Pancreas (tissue), 10 donors: ENCODE results near the gene PLD1. TPM values are rescaled to one million over a fixed set of nuclear protein-coding genes. Genes with fewer than 3 reads are reported as not detected.

ENCODE experiments used
- ATAC-seq, 4 donors: fragments of 200-7000 bp; cut with Tn5 transposase; one replicate each; pipeline versions ENCODE4 v1.8.0 to v1.9.1; 2020; ENCODE audit warnings: mild to moderate bottlenecking in 4 of 4, moderate library complexity in 4 of 4
- DNase-seq, 6 donors: peaks; one replicate each; pipeline ENCODE4 v3.0.0-alpha.2; 2020
- FAIRE-seq: peaks from 2 replicates; lab custom pipeline; 2012; peaks lifted over from hg19 to GRCh38; lab: Jason Lieb, UNC
- H3K27ac ChIP-seq, 4 donors: fragments of 200-600 bp; sonication (generic); 1 replicate in 3 of 4; 2 replicates in 1 of 4; pipeline versions ENCODE4 v1.5.0 to v1.8.0; 2020
- H3K27me3 ChIP-seq, 4 donors: fragments of 200-600 bp; one replicate each; pipeline ENCODE4 v1.8.0; 2021
- H3K36me3 ChIP-seq, 3 donors: fragments of 200-600 bp; sonication (generic) in 1 of 3; one replicate each; pipeline versions ENCODE4 v1.5.0 to v1.8.0; 2020 to 2021
- H3K4me1 ChIP-seq, 3 donors: fragments of 200-600 bp; one replicate each; pipeline ENCODE4 v1.8.0; 2021
- H3K4me3 ChIP-seq, 4 donors: fragments of 200-600 bp; sonication (generic) in 2 of 4; one replicate each; pipeline versions ENCODE4 v1.5.0 to v1.8.0; 2020 to 2021
- H3K9me3 ChIP-seq, 4 donors: fragments of 200-600 bp; one replicate each; pipeline ENCODE4 v1.8.0; 2021
- WGBS, 2 donors: extraction: QIAGEN DNeasy Blood & Tissue Kit; methylation state at CpG; one replicate each; pipeline ENCODE4 v1.1.7; 2013; 5-methylcytosine and 5-hydroxymethylcytosine counted together
- intact Hi-C, 3 donors: fragments of 100-400 bp; cut with DNase I; formaldehyde crosslinking; loops; one replicate each; pipeline versions ENCODE4 v1.11.1 to v1.14.2; 2022
- polyA plus RNA-seq, 2 donors: library from polyadenylated mRNA; stranded (reverse); fragments of 200-250 nt; gene quantifications; one replicate each; pipeline ENCODE4 v1.2.3, GENCODE V29; 2013
- total RNA-seq, 6 donors: library from RNA; stranded (reverse); fragmentation: NEBNext Ultra II Directional in 4 of 6; extraction: Animal tissue kit (Norgen Biotek cat#: 25700) in 4 of 6; gene quantifications; one replicate each; pipeline versions ENCODE4 v1.2.1 to v1.2.4, GENCODE V29; 2021 to 2023
- TF ChIP-seq, protein P1 (sequence below), 4 donors: fragments of 200-600 bp; sonication (generic) in 3 of 4; IDR thresholded peaks; one replicate each; pipeline versions ENCODE4 v1.5.0 to v1.8.0; 2021; ENCODE audit warnings: antibody characterized with exemption in 4 of 4
- donor health status: healthy with polysubstance abuse.
- donor health status: DM: no; HTN: no; CAD: no; lungs with moderate emphysema.
- donor health status: DM: no; HTN: no; CAD: no.
- donor health status: control.
- donor health status: control.
- donor health status: Bipolar disorder and iron deficiency.
- donor health status: DM: yes; HTN: yes; CAD: no.
- donor health status: DM: no; HTN: no; CAD: no.
- donor health status: DM: no; HTN: no; CAD: no.
- donor health status: DM: yes; HTN: yes; CAD: no.

The PLD1 gene
- total and polyA plus RNA-seq, 8 donors = 14.7 to 62.1 (median 33.7) TPM

DNA sequence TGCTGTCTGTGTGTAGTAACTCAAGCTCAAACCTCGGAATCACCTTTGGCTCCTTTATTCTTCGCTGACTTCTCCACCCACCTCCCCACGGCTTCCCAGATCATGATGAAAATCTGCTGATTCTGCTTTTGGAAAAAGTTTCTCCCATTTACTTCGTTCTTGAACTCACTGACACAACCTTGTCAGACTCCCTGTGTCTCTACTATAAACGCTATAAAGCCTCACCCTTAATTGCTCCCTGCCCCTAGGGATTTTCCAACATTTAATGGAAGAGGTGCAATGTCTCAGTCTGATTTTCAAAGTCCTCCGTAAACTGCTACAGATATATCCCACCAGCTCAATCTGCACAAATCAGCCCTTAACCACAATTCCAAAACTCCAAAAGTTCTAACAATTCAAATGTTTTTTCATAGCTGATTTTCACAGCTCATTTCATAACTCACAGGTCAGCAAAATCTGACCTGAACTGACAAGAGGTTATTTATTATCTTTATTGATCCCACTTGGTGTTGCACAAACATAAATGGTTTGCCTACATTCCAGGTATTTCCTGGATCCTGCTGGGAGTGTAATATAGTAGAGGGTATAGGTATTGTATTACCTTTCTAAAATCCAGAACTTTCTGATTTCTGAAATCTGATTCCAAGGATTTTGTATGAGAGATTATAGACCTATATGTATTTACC lies 129.4 kb downstream of the PLD1 start:
- peaks cover 0 to under 1% (median 0%) of the 10 kb centered on the region in 3 donors for H3K36me3 ChIP-seq
- WGBS, 2 donors = 68 to 75% methylated on average over 6 of the region's 6 CpGs
- intact Hi-C loops = no loop called here
- H3K27me3 ChIP-seq = no peaks in the 10 kb centered on the region
- TF ChIP-seq, protein P1, sequence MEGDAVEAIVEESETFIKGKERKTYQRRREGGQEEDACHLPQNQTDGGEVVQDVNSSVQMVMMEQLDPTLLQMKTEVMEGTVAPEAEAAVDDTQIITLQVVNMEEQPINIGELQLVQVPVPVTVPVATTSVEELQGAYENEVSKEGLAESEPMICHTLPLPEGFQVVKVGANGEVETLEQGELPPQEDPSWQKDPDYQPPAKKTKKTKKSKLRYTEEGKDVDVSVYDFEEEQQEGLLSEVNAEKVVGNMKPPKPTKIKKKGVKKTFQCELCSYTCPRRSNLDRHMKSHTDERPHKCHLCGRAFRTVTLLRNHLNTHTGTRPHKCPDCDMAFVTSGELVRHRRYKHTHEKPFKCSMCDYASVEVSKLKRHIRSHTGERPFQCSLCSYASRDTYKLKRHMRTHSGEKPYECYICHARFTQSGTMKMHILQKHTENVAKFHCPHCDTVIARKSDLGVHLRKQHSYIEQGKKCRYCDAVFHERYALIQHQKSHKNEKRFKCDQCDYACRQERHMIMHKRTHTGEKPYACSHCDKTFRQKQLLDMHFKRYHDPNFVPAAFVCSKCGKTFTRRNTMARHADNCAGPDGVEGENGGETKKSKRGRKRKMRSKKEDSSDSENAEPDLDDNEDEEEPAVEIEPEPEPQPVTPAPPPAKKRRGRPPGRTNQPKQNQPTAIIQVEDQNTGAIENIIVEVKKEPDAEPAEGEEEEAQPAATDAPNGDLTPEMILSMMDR (IDR thresholded peaks at IDR 0.05) = no peak
- FAIRE-seq = no peak
- peaks cover 0 to 13% (median 8%) of the 10 kb centered on the region in 3 donors for H3K4me1 ChIP-seq
- peak overlapping the region in 2 of 4 donors; percentile 37 to 44 for H3K27ac ChIP-seq
- ATAC-seq = peak in 3 of 4 donors; percentile 37 to 45 (median 44)
- DNase-seq = no peak
- H3K4me3 ChIP-seq = no peak overlapping the region
- no peaks in the 10 kb centered on the region for H3K9me3 ChIP-seq

DNA sequence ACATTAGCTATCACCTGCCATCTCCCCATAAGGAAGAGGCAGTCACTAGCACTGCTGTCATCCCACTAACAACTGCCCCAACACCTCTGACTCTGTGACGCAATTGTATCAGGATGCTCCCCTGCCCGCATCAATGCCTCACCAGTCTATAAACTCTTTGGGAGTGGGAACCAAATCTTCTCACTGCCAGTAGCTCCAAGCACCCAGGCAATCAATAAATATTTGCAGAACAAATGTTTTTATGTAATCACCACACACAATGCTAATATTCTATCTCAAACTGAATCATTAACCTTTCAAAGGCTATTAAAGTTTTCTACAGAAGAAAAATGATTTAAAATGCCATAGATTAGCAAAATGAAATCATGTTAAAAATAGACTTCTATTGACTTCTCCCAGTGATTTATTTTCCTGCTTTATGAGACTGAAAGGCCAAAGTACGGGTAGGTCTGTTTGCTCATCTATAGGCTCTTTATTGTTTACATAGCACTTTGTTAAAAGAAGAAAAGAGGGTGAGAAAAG lies 131.3 kb downstream of the PLD1 start:
- Histone ChIP-seq H3K27me3 (no peaks in the 10 kb centered on the region), H3K9me3 (no peaks in the 10 kb centered on the region), H3K27ac (peak overlapping the region in 3 of 4 donors; percentile 44 to 60 (median 44)), H3K4me3 (no peak overlapping the region), H3K36me3 (peaks cover 0 to 5% (median 0%) of the 10 kb centered on the region in 3 donors), H3K4me1 (peaks cover 0 to 13% (median 8%) of the 10 kb centered on the region in 3 donors)
- ATAC-seq (peak; percentile 60 to 81 (median 64)), DNase-seq (peak in 2 of 6 donors; percentile 22 to 27), FAIRE-seq (peak; percentile 75)
- 28 to 55% methylated on average over 3 of the region's 3 CpGs for WGBS, 2 donors
- TF ChIP-seq, protein P1 (IDR thresholded peaks at IDR 0.05) = no peak
- intact Hi-C loops = no loop called here

DNA sequence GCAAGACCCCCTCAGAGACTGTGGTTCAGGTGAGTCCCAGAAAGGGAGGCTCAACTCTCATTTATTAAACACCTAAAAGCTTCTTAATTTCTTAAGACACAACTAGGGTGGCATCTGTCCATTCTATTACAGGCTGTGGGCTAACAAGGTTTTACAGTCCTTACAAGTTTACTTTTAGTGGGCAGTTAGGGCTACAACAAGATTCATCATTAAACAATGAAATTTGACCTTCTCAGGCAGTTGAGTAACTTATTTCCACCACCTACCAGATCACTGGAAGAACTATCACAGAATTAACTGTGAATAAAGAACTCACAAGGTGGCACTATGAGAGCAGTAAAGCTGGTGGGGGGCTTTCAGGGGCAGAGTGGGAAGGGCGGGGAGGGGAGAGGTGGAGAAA lies 132.6 kb downstream of the PLD1 start:
- 87 to 100% methylated on average over 1 of the region's 1 CpG for WGBS, 2 donors
- FAIRE-seq (no peak), ATAC-seq (no peak), DNase-seq (no peak)
- H3K4me3 ChIP-seq = no peak overlapping the region
- no peaks in the 10 kb centered on the region for H3K9me3 ChIP-seq
- H3K4me1 ChIP-seq = peaks cover 0 to 13% (median 8%) of the 10 kb centered on the region in 3 donors
- TF ChIP-seq, protein P1 (IDR thresholded peaks at IDR 0.05) = no peak
- intact Hi-C loops = no loop called here
- H3K27ac ChIP-seq = peak overlapping the region in 1 of 4 donors; percentile 25
- H3K36me3 ChIP-seq = peaks cover 0 to 18% (median 0%) of the 10 kb centered on the region in 3 donors
- no peaks in the 10 kb centered on the region for H3K27me3 ChIP-seq

DNA sequence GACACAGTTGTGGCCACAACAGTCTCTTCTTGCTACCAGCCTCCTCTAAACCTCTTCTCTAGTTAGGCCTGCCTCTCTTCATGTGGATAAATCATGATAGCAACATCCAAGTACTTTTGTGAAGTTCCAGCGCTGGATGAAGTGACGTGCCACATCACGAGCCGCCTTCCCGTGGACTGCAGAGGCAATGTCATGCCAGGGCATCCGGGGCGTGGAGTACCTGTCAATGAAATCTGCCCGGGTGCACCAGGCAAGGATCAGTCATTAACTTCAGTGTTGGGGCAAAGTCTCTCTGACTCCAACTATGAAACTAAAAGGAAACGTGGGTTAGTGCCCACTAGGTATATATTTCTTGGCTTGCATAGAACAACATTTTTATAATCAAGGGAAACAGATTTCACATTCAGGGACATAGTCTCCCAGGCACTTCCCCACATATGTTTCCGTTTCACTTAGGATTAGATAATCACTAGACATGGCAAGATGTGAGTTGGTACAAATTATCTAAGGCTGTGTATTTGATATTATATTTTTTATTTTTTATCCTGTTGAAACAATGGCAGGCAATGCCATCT lies 133.6 kb downstream of the PLD1 start:
- 66 to 74% methylated on average over 10 of the region's 10 CpGs for whole genome bisulfite sequencing, 2 donors
- ATAC-seq (peak in 3 of 4 donors; percentile 27 to 68 (median 29)), DNase-seq (no peak), FAIRE-seq (no peak)
- H3K36me3 ChIP-seq = peaks cover 0 to 20% (median 0%) of the 10 kb centered on the region in 3 donors
- TF ChIP-seq, protein P1 (IDR thresholded peaks at IDR 0.05) = no peak
- H3K27me3 ChIP-seq = no peaks in the 10 kb centered on the region
- H3K4me1 ChIP-seq = peaks cover 0 to 13% (median 8%) of the 10 kb centered on the region in 3 donors
- intact Hi-C loops = no loop called here
- H3K9me3 ChIP-seq = no peaks in the 10 kb centered on the region
- peak overlapping the region in 2 of 4 donors; percentile 11 to 25 for H3K27ac ChIP-seq
- H3K4me3 ChIP-seq = no peak overlapping the region
